Measurements from ENCODE around the gene GRIN2A. TPM values are rescaled to one million over a fixed set of nuclear protein-coding genes. Genes with fewer than 3 reads are reported as not detected.

Gene GRIN2A
- total and polyA plus RNA-seq, 2 donors (not counting 3 experiments of a cell fraction or from before 2014, with no cell fraction given): not detected

- H3K4me2 ChIP-seq (ENCODE audit: insufficient read depth, low read length): no peak overlapping the region
- BruUV-seq (replicated peaks): no TSS peak
- POLR2A ChIA-PET: no interaction called here
- dilution Hi-C loops (cut with MboI; ENCODE audit: extremely low pct_ligation_motif_present, low sequenced_read_pairs): no loop called here
- no peak overlapping the region for H3K4me3 ChIP-seq (replicated peaks in 1 of 3; ENCODE audit: insufficient read depth in 1 of 3, low read depth in 1 of 3, low read length in 3 of 3)
- CTCF ChIA-PET: no interaction called here
- H3K36me3 ChIP-seq (ENCODE audit: control insufficient read depth in 2 of 2, extremely low read depth in 1 of 2, insufficient read depth in 2 of 2, low read length in 2 of 2): no peaks in the 10 kb centered on the region
- no peaks in the 10 kb centered on the region for H3K9me3 ChIP-seq (replicated peaks; ENCODE audit: control insufficient read depth, insufficient read depth, low read length)
- no peaks in the 10 kb centered on the region for H3K9me1 ChIP-seq (replicated peaks; ENCODE audit: control insufficient read depth, extremely low read depth, insufficient read depth, low read length)
- FAIRE-seq (no peak), DNase-seq (ENCODE audit: low read depth, low spot score) (no peak)
- intact Hi-C loops (cut with micrococcal nuclease): no loop called here
- H3K79me2 ChIP-seq (ENCODE audit: control insufficient read depth, insufficient read depth, low read length): no peaks in the 10 kb centered on the region
- H2AFZ ChIP-seq (ENCODE audit: low read depth, low read length): no peak overlapping the region
- no peaks in the 10 kb centered on the region for H3K27me3 ChIP-seq (ENCODE audit: control insufficient read depth in 2 of 2, insufficient read depth in 2 of 2, low read length in 2 of 2)
- no peak overlapping the region for H3K27ac ChIP-seq (ENCODE audit: insufficient read depth, low read depth, low read length)
- H4K20me1 ChIP-seq (replicated peaks; ENCODE audit: control insufficient read depth, extremely low read depth, insufficient read depth, low read length): no peaks in the 10 kb centered on the region
- H3K4me1 ChIP-seq (ENCODE audit: control insufficient read depth, extremely low read depth, insufficient read depth, low read length): no peaks in the 10 kb centered on the region
- no peak overlapping the region for H3K9ac ChIP-seq (replicated peaks; ENCODE audit: extremely low read depth, insufficient read depth, low read length)
- no peak for TF ChIP-seq EZH2 (IDR thresholded peaks at IDR 0.05; ENCODE audit: borderline replicate concordance, low read depth, low read length, severe bottlenecking)
- TF ChIP-seq JUN (IDR thresholded peaks at IDR 0.05; ENCODE audit: borderline replicate concordance, insufficient read depth, insufficient read length, low read depth): no peak
- no peak for TF ChIP-seq POLR2A (IDR thresholded peaks at IDR 0.05; ENCODE audit: low read depth, low read length)
- TF ChIP-seq CTCF (IDR thresholded peaks at IDR 0.05; ENCODE audit: extremely low read depth in 1 of 2, insufficient read depth in 1 of 2, low read depth in 1 of 2, low read length in 2 of 2): no peak
- TF ChIP-seq POLR2AphosphoS5 (IDR thresholded peaks at IDR 0.05; ENCODE audit: insufficient read depth, low read depth, low read length): no peak
Observed at GRCh38 chr16:9934723-9935508, 247.3 kb downstream of the GRIN2A start.
